DMS 273 treated with DMSO at 0.1 percent for 48 hours (cell line): Measurements from ENCODE around the gene TPM1.

Source experiments
- DNase-seq: peaks from one replicate; lab custom pipeline; 2025; lab: John Stamatoyannopoulos, UW

The TPM1 gene

DNA sequence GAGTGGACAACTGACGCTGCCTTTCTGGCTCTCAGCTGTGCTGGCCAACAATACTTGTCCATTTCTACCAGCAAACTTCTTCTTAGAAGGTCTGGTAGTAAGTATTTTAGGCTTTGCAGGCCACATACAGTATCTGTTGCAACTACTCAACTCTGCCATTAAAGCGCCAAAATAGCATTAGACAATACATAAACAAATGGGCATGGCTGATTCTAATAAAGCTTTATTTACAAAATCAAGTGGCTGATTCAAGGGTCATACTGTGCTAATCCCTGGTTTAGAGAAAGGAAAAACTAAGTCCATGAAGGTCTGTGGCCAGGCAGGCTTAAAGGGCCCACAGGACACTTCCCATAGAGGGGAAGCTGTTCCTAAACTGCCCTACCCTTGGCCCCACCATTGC, 26.3 kb upstream of the TPM1 start:
- no peak for DNase-seq

DNA sequence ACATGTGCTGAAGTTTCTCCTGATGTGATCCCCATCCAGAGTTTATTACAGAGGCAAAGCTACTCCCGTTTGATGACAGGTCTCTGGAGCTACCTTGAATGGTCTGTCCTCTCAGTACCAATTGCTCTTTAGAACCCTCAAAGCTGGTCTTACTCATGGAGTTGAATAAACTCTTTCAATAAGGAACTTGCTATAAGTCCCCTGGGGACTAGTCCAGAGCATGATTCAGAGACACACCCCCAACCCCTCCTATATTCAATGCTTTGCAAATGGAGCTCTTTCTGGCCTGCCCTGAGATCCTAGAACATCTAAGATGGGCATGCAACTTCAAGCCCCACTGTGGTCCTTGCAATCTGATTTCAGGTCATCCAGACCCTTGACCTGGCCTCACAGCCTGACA, 23.9 kb upstream of the TPM1 start:
- no peak for DNase-seq

DNA sequence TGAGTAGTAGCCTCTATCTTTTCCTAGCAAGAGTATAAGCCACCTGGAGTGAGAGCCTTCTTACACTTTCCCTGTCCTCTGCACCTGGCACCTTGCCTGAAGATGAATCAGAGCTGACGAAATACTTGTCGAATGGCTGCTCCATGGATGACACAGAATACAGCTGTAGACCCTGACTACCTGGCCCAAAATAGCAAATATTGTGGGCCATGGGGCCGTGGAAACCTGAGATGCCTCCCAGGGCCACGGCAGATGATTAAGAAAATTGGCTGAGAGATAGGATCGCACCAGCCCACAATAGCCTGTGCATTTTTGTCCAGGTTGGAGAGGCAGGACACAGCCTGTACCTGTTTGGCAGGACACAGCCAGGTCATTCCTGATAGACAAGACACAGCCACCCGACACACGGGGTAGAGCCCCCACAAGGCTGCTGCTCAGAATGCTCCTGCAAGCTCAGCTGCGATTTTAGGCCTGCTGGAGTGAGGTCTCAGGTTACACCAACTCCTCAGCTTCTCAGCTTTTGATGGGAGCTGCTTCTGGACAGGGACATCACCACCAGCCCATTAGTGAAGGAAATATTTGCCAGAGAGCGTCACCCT, 22.9 kb upstream of the TPM1 start:
- DNase-seq, result no peak

DNA sequence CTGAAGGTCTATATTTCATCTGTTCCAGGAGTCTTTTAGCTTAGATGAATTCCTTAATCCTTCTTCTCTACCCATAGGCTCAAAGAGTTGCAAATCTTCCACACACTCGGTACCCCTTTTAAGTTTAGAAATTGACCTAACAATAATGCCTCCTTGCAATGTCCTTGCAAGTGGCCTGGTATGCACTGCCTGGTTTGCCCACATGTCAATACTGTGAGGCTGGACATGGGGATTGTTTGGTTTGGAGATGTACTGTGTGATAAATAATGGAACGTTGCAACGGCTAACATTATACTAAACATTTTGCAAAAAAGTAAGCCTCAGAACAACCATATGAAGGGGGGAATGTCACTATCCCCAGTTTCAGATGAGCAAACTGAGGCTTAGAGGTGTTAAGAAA, 22.4 kb upstream of the TPM1 start:
- no peak for DNase-seq

DNA sequence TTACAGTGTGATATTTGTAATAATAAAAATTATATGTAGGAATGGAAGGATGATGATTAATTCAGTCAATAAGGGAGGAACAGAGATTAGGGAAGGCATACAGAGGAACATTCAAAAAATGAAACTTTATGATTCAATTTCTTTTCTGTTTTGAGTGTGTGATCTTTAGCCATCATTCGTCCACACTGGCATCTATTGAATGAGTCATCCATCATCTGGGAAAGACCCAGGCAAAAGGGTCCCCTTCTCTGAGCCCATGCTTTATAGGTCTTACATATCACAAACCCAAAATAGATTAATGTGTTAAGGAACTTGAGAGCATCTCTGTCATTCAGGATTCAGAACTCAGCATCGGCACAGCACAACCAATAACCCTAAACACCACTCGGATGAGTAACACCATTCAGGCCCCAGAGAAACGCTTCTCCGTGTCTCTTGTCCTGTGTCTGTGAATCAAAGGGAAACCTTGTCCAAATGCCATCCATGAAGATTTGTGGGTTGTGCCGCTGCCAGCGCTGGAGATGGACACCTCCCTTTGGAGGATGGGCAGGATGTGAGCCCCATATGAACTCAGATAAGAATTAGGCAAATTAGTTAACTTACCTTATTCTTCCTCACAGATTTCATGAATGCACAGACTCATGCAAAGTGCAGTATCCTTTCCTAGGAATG, 21.7 kb upstream of the TPM1 start:
- no peak for DNase-seq

DNA sequence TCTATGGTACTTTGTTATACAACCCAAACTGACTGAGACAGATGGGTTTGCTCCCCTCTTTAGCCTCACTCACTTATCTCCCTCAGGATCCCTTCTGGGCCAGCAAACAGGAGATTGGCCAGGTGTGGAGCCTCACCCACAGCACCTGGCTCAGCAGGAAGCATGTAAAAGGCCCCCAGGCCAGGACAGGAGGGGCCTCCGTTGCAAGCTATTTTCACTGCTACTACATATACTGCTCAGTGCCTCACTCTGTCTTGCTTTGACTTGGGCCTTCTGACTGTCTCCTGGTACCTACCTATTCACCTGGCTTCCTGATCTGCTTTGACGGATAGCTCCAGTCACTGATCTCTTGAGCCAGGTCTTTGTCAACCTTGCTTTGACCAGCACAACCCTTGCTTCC, 20.4 kb upstream of the TPM1 start:
- DNase-seq, result no peak

DNA sequence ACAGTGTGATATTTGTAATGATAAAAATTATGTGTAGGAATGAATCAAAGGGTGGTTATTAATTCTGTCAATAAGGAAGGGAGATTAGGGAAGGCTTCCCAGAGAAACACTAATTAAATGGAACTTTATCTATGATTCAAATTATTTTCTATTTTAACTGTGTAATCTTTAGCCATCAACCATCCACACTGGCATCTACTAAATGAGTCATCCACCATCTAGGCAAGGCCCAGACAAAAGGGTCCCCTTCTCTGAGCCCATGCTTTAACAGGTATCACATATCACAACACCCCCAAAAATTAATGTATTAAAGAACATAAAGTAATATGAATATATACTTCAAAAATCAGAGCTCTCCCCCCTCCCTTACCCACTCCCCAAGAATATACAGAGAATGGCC, 19.9 kb upstream of the TPM1 start:
- no peak for DNase-seq

DNA sequence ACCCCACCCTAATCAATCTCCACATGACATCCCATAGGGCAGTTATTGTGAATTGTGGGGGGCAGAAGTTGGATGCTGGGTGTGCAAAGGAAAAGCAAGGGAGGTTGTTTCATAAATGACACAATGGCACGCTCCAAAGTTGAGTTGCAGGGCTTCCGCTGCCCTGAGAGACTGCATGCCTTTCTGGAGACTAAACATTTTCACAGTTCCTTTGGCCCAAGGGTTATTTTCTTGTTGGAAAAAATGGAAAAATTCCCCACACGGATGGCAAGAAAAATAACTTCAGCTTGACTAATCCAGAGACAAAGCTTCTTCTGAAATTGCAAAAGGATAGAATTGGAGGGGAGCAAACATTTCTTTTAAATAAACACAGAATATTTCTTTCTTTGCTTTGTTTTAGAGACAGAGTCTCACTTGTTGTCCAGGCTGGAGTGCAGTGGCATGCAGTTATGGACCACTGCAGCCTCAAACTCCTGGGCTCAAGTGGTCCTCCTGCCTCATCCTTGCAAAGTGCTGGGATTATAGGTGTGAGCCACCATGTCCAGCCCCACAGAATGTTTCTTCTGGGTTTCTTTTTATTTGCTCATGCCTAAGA, 19.1 kb upstream of the TPM1 start:
- no peak for DNase-seq

DNA sequence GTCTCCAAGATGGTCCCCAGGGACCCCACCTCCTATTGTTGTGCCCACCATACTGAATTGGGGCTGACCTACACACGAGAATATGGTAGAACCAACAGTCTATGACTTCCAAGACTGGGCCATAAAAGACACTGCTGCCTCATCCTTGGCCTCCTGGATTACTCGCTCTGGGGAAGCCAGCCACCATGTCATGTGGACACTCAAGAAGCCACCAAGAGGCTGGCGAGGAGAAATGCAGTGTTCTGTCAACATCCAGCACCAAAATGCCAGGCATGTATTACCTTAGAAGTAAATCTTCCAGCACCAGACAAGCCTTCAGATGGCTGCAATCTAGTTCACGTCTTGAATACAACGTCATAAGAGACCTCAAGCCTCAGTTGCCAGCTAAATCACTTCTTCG, 17.1 kb upstream of the TPM1 start:
- no peak for DNase-seq

DNA sequence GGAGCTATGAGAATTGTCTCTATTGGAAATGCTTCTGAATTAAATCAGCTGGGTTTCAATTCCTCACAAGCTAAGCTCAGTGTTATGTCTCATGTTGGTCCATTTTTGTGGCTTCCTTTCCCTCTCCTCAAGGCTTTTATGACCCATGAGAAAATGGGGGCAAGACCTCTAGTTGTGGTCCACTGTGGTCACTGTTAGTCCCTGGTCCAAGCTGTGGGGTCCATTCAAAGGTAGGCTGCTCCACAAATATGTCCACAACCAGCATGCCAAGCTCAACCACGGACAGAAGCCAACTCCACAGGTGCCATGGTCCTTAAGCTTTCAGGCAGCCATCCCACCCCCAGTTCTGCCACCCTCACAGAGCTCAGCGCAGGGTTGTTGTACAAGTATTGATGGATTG, 14.9 kb upstream of the TPM1 start:
- no peak for DNase-seq

DNA sequence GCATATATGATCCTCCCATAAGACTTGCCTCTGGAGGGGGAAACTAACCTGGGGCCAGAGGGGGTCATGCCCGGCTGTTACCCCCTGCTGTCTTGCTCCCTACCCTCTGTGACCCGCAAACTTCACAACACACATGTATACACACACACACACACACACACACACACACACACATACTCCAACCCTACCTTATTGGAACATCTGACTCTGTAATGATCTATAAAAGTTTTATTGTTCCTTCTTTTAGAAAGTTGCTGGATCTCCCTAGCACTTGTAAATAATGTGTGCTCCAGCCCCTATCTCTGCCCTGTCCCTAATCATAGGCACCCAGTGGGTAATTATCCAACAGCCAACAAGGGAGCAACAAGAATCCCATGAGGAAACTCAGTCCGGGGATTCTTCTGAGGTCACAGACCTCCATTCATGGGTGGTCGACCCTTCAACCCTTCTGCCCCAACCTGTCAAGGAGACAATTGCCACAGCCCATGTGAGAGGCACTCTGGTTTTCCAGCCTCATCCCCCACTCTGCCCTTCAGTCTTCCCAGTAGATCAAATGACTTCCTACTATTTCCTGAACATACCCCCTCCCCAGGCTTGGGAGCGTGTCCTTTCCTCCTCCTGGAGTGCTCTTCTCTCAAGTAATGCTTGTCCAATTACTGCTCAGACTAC, 14.0 kb upstream of the TPM1 start:
- DNase-seq, result no peak

DNA sequence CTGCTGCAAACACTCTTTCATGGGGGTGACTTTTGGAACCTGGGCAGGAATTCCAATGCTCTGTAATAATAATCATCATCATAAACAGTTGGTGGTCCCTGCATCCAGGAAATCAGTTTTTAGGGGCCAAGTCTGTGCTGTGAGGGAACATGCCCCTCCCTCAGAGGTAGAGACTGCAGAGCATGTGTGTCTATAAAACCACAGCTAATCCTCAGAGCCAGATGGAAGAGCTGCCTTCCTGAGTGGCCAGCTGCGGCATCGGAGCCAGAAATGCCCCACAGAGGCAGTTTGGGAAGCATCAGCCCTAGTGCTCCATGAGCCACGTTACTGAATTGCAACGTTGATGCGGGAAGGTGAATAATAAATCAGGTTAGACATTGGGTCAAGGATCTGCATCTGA, 12.9 kb upstream of the TPM1 start:
- no peak for DNase-seq

DNA sequence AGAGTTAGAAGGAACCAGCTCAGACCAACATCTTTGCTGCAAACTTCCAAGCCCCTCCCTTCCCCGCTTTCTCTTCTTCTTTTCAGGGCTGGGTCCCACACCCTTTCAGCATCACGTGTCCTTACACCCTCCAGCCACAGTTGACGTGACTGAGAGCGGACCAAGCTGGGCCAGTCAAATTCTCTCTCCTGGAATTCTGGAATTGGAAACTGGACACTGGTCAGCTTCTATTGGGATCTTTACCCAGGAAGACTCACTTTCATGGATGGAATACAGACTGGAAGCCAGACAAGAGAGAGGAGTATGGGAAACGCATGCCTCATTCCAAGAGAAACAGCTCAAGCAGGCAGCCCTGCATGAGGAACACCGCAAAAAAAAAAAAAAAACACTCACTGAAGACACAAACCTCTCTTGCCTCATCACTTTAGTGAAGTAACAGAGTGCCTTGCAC, 12.4 kb upstream of the TPM1 start:
- no peak for DNase-seq

DNA sequence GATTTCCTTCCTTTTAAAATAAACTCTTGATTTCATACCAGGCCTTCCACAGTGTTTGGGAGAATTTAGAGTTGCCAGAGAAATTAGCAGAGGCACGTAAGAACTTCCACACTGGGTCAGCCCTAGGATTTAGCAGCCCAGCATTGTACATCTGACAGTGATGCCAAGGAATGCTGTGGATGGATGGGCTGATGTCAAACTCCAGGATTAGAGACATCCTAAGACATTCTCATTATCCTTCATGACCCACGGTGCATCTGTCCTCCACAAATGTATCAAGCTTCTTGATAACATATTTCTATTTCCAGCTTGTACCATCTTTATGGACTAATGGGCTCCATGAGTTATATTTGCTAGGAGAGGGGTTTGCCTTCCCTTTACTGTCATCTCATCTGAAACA, 8.0 kb upstream of the TPM1 start:
- DNase-seq, result no peak

DNA sequence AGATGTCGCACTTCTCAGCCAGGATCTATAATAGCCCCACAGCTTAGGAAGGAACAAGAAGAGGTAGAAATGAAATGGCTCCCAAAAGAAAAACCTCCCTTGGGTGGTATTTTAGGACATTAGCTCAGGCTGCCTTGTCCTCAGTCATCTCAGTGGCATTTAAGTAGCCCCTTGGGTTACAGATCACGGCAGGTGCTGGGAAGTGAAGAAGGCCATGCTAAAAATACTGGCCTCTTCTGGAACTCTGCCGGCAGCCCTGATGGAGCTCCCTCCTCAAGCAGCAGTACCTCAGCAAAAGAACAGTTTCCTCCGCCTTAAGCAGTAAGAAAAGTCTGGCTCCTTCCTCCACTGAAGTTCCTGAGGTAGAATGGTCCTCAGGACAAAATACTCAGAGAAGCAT, 7.3 kb upstream of the TPM1 start:
- no peak for DNase-seq

DNA sequence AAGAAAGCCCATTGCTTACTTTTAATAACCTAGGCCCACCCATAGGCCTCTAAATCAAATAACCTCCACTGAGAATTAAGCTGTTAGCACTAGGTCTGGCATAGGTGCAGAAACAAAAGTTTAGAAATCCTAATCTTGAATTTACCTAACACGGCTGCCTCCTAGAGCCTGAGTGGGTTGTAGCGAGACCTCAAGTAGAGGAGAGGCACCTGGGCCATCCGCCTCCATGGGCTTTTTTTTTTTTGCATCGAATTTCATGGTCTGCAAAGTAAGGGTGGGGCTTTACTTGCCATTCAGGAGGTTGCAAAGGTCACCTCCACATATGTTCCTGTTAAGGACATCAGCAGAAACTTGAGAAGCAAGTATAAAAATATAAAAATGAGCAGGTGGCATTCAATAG, 6.6 kb upstream of the TPM1 start:
- no peak for DNase-seq

DNA sequence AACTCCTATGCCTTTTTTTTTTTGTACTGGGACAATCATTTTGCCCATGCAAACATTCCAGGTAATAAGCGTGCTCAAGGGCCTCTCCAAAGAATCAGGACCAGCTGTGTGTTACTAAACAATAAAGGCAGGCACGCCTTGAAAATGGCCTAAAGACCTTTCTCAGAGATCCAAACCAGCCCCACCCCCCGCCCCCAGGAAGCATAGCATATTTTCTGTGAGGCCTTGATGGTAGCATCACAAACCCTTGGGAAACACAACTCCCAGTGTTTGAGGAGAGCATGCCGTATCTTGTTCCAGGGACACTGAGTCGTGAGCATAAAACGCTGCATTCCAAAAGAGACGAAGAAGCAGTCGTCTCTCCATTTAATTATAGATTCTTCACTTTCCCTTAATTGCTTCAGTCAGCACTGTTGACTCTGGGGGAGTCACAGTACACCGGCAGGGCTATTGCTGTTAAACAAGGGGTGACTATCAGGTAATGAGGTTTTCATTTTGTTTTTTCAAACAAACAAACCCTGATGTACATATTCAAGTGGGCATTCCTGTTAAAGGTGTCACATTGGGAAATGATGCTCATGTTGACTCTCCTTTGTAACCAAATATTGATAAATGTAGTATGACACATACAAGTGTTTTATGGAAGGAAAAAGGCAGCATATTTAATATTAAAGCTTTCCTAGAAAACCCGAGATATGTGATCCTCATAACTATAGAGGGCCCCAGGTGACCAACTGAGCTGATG, 4.4 kb upstream of the TPM1 start:
- DNase-seq, result no peak

DNA sequence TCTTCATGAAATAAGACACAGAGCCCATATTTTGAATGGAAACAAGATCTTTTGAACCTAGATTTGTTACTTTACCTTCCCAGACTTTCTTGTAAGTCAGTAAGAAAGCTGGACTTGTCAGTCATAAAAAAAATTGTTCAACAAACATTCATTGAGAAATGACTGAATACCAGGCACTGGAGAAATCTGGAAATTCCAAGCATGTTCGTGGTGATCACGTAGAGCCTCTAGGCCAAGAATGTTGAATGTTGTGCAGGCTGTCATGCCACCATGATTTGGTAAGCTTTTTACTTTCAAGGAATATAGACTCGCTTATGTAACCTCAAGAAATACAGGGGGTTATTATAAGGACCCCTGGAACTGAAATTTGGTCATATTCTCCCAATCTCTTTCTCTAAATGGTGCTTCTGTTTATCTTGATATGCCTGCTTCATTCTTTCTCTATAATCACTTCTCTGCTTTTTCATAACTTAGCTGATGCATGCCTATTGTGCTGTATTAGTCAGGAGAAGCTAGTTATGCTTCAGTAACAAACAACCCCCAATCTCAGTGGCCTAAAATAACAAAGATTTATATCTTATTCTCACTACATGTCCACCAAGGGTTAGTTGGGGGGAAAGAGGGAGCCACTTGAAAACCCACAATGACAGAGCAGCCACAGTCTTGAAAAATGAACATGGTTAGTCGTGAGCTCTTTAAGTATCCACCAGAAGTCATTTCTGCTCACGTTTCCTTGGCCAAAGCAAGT, 3.4 kb upstream of the TPM1 start:
- no peak for DNase-seq

DNA sequence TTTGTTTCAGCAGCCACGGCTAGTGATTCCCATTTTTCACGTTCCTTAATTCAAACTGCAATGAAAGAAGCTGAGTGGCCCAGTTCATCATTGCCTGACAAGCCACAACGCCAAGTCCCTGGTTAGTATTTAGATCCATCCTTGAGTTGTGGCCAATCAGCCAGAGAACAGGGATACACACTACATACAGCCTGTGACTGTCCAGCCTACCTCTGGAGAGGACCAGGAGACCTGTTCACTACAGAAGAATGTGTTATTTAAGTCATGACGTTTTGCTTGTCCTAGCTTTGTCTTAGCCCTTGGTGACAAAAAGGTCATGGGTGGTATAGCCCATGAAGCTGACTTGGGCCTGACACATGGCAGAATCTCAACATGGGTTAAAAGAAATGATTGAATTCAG, 2.7 kb upstream of the TPM1 start:
- DNase-seq, result no peak

DNA sequence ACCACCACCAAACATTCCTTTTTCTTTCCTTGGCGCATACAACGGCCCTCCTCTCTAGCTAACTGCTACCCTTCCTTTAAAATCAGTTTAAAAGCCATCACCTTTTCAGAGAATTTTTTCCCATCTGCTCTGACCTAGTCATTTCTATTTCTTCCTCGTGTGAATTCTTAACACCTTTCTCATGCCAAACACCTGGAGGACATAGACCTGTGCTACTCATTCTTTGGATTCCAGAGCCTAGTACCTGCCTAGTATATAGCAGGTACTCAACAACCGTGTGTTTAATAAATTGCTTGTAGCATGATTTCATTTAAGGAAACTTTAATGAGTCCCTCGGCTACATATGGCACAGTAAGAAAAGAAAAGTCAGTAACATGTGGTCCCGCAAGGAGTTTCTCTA, 2.0 kb upstream of the TPM1 start:
- no peak for DNase-seq

DNA sequence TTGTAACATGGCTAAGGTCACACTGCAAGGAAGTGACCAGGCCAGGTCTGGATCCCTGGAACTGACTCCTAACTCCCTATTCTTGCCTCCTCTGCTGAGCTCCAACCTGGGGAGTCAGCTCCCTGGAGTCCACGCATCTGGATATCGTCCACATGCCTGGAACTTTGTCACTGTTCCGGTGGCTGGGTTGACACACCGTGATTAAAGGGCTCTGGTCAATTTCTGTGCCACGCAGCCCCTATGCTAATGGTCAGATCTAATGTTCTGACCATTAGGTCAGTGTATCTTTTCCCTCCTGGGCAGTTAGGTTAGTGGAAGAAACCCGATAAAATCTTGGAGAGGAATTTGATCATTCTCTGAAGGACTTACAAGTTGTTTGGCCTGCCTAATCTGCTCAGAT, 1.6 kb upstream of the TPM1 start:
- no peak for DNase-seq

DNA sequence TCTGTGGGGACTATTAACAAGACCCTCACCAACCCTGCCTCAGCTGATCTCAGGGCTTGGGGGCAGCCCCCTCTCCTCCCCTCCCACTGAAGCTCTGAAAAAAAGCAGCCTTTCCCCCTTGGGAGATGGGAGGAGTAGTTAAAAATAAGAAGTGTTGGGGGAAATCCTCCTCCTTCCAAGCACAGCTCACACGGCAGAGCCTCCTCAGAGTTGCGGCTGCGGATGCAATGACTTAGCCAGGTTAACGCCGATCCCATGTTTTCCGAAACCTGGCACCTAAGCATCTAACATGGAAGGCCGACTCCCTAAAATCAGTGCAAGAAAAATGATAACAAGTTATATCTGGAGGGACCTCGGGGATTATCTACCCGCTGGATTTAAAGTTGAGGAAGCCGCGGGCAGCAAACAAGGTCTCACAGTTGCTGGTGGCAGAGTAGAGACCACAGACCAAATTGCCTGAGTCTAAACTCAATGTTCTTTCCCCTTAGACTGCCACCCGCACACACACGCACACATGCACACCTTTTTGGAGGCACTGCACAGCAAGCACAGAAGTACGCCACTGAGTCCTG, 1.1 kb upstream of the TPM1 start:
- no peak for DNase-seq
